LoVo (cell line): ENCODE measurements around the gene CNPY2.
A peak's percentile ranks its signal among the peaks of the same experiment; 100 is the strongest.
"Not testable (repeated sequence)": the region's sequence is repeated elsewhere in the genome, so short reads cannot be mapped to it uniquely, and the experiment has no call there.

Source experiments
- DNase-seq: peaks from one replicate; pipeline ENCODE4 v3.0.0-alpha.2; 2016; ENCODE audit warnings: low spot score

CNPY2 gene

DNA sequence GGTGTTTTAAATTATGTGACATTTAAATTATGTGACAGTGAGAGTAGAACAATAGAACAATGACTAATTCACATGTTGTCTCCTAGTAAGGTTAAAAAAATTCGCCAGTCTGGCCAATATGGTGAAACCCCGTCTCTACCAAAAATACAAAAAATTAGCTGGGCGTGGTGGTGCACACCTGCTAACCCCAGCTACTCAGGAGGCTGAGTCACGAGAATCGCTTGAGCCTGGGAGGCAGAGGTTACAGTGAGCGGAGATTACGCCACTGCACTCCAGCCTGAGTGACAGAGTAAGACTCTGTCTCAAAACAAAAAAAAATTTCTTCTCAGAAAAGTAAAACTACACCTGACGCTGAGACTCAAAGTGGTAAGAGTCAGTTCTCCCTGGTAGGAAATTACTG lies 18.4 kb downstream of the CNPY2 start:
- DNase-seq: no peak

DNA sequence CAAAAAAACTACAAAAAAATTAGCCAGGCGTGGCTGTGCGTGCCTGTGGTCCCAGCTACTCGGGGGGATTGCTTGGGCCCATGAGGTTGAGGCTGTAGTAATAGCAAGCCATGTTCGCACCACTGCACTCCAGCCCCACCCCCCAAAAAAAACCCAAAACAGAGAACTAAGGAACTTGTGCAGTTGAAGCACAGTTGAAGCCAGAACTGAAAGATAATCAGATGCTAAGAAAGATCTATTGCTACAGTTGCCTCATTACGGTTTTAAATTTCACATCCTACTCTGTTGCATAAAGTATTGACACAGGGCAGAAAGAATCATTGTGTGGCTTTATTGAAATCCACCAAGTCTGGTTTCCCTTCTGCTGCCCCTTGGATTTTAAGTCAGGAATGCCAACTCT lies 19.5 kb downstream of the CNPY2 start:
- no peak for DNase-seq

DNA sequence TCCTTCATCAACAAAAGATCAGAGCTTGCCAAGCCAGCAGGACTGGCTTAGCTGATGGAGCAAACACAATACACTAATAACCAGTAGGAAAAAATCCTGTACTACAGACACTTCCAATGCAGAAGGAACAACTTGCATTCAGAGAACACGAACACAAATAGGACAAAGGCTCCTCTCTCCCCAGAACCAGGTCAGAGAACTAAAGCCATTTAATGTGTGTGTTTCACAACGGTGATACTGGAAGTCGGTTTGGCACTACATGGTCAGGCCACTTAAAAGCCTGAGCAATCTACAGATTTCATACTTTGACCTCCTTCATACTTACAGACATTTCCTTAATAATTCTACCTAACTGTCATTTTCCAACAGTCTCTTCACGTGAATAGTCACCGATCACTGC lies 22.0 kb downstream of the CNPY2 start:
- DNase-seq: no peak

DNA sequence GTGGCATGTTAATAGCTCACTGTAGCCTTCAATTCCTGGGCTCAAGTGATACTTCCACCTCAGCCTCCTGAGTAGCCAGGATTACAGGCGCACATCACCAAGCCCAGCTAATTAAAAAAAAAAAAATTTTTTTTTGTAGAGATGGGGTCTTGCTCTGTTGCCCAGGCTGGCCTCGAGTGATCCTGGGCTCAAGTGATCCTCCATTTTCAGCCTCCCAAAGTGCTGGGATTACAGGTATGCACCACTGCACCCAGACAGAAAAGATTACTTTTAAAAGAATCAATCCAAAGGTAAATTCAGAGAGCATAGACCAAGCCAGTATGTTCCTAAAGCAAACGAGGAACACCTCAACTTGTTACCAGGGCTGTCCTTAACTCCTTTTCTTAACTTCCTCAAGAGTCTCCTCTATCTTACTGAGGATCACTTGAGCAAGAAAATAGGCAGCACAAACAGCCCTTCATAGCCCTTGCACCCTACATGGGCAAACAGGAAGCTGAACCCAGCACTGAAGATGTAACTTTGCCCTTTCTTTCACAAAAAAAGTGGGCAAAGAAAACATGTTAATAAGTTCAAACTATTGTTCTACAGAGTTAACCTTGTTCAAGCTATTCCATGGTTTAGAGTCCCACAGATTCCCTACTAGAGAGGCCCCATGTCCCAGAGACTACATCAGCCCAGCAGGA lies 26.9 kb downstream of the CNPY2 start:
- DNase-seq: no peak

DNA sequence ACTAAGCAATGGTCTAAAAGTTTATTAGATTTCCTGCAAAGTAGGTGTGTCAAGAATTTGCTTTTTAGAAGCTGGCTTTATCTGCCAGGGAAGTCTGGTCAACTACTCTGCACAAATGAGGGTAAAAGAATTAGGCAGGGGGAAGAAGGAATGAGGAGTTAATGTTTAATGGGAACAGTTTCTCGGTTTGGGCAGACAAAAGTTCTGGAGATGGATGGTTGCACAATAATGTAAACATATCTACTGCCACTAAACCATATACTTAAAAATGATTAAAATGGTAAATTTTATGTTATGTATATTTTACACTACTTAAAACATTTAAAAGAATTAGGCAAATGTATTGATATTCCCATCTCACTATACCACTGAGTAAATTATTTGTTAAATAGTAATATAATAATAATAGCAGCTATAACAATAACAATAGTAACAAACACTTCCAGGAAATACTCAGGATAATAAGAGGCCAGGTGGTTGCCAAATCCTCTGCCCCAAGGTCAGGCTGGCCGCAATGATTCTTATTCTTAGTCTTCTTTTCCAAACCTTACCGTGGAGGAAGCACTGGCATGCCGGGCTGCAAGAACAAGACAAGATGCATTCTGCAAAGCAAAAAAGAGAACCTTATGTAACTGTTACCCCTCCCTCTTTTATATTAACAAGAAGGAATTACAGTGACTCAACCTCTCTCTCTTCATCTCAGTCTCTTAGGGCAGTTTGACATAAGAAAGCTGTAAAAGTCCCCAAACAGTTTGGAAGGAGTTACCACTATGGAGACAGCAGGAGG lies 29.6 kb downstream of the CNPY2 start:
- DNase-seq: no peak

DNA sequence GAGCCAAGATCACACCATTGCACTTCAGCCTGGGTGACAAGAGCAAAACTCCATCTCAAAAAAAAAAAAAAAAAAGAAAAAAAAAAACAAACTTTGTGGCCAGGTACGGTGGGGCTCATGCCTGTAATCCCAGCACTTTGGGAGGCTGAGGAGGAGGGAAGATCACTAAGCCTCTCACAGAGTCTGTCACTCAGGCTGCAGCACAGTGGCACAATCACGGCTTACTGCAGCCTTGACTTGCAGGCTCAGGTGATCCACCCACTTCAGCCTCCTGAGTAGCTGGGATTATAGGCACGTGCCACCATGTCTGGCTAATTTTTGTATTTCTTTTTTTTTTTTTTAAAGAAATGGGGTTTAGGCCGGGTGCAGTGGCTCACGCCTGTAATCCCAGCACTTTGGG lies 31.5 kb downstream of the CNPY2 start:
- DNase-seq: not testable (repeated sequence)

DNA sequence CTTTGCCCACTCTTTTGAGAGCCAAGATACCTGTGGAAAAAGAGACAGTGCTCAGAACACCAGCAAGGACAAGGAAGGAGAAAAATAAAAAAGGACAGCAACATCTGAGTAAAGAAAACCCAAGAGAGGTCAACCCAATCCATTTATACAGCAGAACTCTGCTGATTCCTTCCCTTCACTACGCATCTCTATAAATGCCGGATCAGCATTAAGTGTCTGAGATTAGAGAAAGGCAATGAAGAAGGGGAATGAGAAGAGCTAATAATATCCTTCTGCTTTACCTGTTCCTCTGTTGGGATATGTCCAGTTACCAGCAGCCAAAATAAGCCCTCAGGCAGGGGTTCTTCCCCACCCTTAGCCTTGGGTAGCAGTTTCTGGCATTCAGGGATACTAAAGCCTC lies 33.2 kb downstream of the CNPY2 start:
- DNase-seq: no peak

DNA sequence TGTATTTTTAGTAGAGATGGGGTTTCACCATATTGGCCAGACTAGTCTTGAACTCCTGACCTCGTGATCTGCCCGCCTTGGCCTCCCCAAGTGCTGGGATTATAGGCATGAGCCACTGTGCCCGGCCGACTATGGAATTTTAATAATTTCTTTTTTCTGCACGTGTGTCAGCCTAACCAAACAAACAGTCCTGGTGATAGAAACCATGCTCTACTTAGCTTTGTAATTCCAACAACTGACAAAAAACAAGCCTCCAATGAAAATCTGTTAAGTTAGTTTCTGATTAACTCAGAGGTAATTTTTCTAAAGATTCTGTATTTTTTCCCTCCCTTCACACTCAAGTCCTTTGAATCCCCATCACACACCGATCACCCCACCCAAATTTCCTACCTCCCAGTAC lies 33.8 kb downstream of the CNPY2 start:
- DNase-seq: no peak

DNA sequence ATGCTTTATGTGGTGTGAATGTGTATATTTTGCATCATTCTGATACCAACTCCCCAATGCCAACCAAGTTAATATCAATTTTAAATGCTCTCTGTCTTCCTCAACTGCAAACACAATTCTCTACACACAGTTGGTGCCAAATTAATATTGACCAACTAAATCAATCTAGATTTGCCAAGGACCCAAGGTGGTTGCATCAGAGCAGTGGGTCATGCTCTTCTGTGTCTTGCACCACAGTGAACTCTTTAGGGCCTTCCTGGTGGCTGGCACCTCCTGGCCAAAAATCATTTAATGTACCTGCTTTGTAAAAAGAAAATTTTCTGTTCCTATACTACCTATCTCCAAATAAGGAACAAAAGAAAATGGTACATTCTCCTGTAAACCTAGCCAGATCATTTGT lies 34.9 kb downstream of the CNPY2 start:
- no peak for DNase-seq

DNA sequence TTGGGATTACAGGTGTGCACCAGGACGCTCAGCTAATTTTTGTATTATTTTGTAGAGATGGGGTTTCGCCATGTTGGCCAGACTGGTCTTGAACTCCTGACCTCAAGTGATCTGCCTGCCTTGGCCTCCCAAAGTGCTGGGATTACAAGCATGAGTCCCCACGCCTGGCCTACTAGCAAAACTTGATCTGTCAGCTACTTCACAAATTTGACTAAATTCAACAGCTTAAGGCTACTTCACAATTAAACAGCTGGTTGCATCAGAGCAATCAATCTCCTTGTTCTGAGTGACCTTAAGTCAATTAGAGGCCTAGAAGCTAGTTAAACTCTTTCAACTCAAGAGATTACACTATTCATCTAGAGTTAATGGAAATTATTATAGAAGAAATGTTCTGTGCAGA lies 36.9 kb downstream of the CNPY2 start:
- no peak for DNase-seq

DNA sequence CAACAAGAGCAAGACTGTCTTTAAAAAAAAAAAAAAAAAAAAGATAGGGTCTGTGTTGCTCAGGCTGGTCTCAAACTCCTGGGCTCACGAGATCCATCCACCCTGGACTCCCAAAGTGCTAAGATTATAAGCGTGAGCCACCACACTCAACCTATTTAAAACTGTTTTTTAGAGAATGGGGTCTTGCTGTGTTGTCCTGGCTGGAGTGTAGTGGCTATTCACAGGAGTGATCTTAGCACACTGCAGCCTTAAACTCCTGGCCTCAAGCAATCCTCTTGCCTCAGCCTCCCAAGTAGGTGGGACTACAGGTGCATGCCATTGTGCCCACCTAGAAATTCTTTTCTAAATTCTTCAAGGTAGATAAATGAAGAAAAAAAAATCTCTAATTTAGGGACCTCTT lies 41.5 kb downstream of the CNPY2 start:
- DNase-seq: no peak

DNA sequence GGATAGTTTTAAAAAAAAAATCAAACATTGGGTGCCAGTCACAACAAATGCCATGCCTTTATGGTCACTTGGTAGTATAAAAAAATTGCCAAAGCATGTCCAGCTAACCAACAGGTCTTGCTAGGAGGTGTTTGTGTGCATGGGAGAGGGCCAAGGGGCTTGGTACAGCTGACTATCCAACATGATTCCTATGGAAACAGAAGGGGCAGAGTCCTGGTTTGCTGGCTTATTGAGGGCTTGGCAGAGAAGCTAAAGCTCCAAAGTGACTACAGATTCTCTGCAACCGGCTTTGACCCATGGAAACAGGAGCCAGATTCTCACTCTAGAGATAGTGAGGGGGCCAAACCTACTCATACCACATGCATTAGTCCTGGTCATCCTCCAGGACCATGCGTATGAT lies 43.3 kb downstream of the CNPY2 start:
- DNase-seq: not testable (repeated sequence)

DNA sequence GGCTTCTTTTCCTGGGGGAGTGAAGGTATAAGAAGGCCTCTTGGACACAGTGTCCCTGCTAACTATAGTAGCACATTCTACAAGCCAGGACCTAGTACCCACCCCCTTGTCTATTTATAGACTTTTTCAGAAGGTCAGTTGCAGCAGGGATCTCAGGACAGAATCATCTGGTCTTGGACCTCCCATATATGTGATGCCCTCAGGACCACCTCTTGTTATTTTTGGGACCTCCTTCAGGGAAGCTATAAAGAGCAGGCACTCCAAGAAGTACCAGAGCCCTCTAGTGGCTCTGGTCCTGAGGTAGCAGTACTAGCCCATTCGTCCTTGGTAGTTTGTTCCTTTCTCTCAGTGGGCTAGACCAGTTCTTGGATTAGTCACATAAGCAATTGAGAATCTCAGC lies 44.8 kb downstream of the CNPY2 start:
- no peak for DNase-seq

DNA sequence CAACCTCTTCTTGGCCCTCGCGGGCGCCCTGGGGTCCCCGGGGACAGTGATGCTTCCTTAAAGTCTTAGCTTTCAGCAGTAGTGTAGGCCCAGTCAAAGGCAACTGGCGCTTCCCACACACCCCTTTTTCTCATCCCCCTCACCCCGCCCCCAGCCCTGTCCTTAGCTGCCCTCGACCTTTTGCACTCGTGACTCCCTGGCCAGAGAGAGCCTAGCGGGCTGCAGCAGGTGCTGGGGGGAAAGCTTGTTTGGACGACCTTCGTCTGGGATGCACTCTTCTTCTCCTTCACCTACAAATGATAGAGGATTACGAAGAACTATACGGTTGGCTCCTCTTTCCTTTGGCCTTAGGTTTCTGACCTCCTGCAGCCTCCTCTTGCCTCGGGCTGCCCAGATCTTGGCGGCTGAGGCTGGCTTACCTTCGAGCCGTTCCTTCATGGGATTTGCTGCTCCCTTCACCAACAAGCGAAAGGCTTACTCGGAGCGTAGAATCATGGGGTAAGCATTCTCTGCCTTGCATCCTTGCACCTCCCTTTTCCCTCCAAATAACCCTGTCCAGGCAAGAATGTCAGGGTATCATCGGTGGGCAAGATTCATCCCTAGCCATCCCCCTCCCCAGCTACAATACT lies 48.2 kb downstream of the CNPY2 start:
- DNase-seq: no peak

DNA sequence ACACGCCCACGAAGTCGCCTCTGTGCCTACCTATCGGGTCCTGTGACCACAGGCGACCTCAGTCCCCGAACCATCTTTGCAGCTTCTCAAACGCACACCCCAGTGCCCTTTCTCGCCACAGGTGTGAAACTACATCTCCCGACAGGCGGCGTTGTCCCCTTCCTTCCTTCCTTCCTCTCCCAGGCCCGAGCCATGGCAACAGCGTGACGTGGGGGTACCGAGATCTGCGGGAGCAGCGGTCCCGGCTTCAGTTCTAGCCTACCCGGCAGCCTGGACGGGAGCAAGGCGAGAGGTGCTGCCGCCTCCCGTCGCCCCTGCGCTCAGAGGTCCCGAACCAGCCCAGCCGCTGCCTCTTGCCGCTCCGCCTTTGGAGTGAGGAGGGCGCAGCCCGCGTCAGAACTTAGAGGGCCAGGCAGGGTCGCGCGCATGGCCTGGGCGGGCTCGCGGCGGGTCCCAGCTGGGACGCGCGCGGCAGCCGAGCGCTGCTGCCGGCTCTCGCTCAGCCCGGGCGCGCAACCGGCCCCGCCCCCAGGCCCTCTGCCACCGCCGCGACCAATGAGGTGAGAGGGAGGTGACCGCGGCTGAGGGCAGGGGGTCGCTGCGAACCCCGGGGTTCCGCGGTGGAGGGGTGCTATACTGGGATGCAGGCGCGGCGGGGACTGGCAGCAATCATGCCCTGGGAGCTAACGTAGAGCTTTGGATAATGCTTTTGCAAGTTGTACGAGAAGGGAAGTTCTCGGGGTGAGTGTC lies 48.9 kb downstream of the CNPY2 start, which contains the start of gene COQ10A:
TSS of gene COQ10A (plus strand) at position 250 of the 750 bp plus-strand sequence. CDS start at position 427, 177 bp downstream.
- DNase-seq: peak; percentile 93

DNA sequence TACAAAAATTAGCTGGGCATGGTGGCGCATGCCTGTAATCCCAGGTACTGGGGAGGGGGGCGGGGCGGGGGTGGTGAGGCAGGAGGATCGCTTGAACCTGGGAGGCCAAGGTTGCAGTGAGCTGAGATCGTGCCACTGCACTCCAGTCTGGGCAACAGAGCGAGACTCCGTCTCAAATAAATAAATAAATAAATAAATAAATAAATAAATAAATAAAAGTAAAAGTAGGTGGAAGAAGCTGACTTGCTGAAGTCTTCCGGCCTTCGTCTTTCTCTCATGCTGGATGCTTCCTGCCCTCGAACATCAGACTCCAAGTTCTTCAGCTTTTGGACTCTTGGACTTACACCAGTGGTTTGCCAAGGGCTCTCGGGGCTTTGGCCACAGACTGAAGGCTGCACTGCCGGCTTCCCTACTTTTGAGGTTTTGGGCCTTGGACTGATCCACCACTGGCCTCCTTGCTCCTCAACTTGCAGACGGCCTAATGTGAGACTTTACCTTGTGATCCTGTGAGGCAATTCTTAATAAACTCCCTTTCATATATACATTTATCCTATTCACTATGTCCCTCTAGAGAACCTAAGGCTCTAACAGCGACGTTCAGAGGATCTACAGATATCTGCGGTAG lies 49.6 kb downstream of the CNPY2 start:
- DNase-seq: not testable (repeated sequence)

DNA sequence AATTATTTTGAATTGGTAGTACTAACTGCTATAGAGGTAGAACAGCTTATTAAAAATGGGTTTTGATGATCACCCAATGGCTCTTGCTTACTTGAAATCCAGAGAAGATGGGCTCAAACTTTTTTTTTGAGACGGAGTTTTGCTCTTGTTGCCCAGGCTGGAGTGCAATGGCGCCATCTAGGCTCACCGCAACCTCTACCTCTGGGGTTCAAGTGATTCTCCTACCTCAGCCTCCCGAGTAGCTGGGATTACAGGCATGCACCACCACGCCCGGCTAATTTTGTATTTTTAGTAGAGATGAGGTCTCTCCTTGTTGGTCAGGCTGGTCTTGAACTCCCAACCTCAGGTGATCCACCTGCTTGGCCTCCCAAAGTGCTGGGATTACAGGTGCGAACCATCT lies 52.8 kb downstream of the CNPY2 start:
- not testable (repeated sequence) for DNase-seq

DNA sequence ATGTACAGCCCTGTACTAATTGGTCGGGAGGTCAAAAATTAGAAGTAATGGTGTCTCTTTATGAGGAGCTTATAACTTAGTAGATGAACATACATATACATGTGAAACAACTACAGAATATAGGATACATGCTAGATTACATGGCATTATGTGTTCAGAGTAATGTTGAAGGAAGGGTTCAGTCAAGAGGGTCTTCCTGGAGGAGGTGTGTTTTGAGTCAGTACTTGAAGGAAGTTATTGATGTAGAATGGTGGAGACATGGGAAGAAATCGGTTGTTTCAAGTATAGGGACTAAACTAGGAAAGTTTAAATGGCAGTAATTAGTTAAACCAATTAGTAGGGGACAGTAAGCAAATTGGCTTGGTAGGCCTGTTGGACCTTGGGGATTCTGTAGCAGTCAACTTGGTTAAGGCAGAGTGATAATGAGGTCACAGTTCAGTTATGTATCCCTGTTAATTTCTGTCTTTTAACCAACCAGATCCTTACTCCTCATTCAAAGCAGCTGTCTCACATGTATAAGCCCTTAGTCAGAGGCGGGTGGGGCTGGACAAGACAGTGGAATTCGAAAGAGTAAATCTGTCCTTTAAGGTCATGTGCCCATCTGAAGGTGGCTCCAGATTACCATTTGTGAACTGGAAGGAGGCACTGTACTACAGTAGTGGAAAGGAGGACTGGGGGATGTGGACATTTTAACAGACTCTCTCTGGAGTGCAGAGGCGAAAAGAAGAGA lies 54.1 kb downstream of the CNPY2 start:
- DNase-seq: peak; percentile 92

DNA sequence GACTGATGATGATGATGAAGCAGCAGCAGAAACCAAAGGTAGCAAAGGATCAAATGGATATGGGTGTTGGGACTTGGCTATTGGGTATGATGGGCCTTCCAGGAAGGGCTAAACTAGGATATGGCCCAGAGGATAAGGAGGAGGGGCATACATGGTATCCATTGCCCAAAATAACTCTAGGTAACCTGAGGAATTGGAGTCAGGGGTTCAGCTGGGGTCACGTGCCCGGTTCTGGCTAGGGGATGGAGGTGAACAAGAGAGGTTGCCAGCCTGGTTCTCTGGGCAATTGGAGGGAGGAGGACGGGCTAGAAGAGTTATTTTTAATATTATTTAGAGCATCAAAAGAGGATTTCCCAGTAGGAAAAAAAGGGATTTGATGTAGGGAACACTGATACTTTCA lies 54.9 kb downstream of the CNPY2 start:
- no peak for DNase-seq

DNA sequence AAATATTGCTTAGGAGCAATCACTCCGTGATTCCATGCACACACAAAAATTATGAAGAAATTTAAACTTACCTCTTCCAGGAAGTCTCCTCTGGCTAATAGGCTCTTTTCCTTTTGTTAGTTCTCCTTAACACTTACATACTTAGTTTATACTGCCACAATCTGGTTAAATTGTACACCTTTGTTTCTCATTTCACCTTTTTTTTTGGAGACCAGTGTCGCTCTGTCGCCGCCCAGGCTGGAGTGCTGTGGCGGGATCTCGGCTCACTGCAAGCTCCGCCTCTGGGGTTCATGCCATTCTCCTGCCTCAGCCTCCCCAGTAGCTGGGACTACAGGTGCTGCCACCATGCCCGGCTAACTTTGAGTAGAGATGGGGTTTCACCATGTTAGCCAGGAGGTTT lies 55.4 kb downstream of the CNPY2 start:
- DNase-seq: no peak
